HUDEP-2 (cell line): Measurements from ENCODE around the gene SLC44A1.

Experiments used
- DNase-seq, 76 experiments: peaks; one replicate each; lab custom pipeline; 2025; ENCODE audit not compliant: unreplicated experiment in 76 of 76; lab: John Stamatoyannopoulos, UW

Gene SLC44A1

GRCh38 chr9:105297442-105298075 lies 53.1 kb downstream of the SLC44A1 start:
- DNase-seq, result no peak

GRCh38 chr9:105299190-105299854 lies 54.9 kb downstream of the SLC44A1 start:
- DNase-seq, result peak in 66 of 76 experiments; percentile 3 to 80 (median 49)

GRCh38 chr9:105302728-105303127 lies 58.3 kb downstream of the SLC44A1 start:
- no peak for DNase-seq

GRCh38 chr9:105305856-105306255 lies 61.4 kb downstream of the SLC44A1 start:
- DNase-seq, result no peak

GRCh38 chr9:105306351-105307140 lies 62.1 kb downstream of the SLC44A1 start:
- DNase-seq, result no peak

GRCh38 chr9:105307591-105308130 lies 63.2 kb downstream of the SLC44A1 start:
- DNase-seq, result no peak

- DNase-seq, result no peak
Measured at GRCh38 chr9:105308461-105309341, 64.2 kb downstream of the SLC44A1 start.

GRCh38 chr9:105309531-105309931 lies 65.1 kb downstream of the SLC44A1 start:
- peak in 7 of 76 experiments; percentile 2 to 34 (median 9) for DNase-seq

- DNase-seq, result no peak
Measured at GRCh38 chr9:105311306-105311705, 66.9 kb downstream of the SLC44A1 start.

GRCh38 chr9:105313238-105313637 lies 68.8 kb downstream of the SLC44A1 start:
- no peak for DNase-seq

GRCh38 chr9:105316703-105317102 lies 72.3 kb downstream of the SLC44A1 start:
- DNase-seq, result no peak

GRCh38 chr9:105318729-105319191 lies 74.3 kb downstream of the SLC44A1 start:
- no peak for DNase-seq

GRCh38 chr9:105319202-105319813 lies 74.9 kb downstream of the SLC44A1 start:
- DNase-seq, result no peak

GRCh38 chr9:105320568-105320967 lies 76.1 kb downstream of the SLC44A1 start:
- DNase-seq, result no peak

- DNase-seq, result no peak
Measured at GRCh38 chr9:105328296-105328695, 83.8 kb downstream of the SLC44A1 start.

- no peak for DNase-seq
Measured at GRCh38 chr9:105328872-105329718, 84.6 kb downstream of the SLC44A1 start.

GRCh38 chr9:105329719-105330062 lies 85.2 kb downstream of the SLC44A1 start:
- DNase-seq, result no peak

GRCh38 chr9:105330201-105330600 lies 85.8 kb downstream of the SLC44A1 start:
- DNase-seq, result no peak

- DNase-seq, result no peak
Measured at GRCh38 chr9:105330755-105331154, 86.3 kb downstream of the SLC44A1 start.
